Measurements from ENCODE around the gene SLC4A7.
A peak's percentile ranks its signal among the peaks of the same experiment; 100 is the strongest.

Gene SLC4A7

DNA sequence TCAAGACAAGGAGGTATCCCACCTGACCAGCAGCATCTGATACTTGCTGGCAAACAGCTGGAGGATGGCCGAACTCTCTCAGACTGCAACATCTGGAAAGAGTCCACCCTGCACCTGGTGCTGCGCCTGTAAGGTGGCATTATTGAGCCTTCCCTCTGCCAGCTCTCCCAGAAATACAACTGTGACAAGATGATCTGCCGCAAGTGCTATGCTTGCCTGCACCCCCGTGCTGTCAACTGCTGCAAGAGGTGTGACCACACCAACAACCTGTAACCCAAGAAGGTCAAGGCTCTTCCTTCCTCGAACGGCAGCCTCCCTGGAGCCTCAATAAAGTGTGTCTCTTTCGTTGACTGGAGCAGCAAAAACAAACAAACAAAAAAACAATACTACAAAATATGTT lies 2.2 kb upstream of the SLC4A7 start:
- H3K9me3 ChIP-seq (ENCODE audit: control insufficient read depth, insufficient read depth, low read length) = no peaks in the 10 kb centered on the region
- H3K27me3 ChIP-seq (ENCODE audit: control insufficient read depth, low read length) = no peaks in the 10 kb centered on the region
- peaks cover 29% of the 10 kb centered on the region for H3K79me2 ChIP-seq (ENCODE audit: control insufficient read depth, low read length)
- H3K4me1 ChIP-seq (ENCODE audit: control insufficient read depth, low read length) = peaks cover 25% of the 10 kb centered on the region
- H3K4me3 ChIP-seq (ENCODE audit: low read length) = no peak overlapping the region
- no peaks in the 10 kb centered on the region for H3F3A ChIP-seq (ENCODE audit: control insufficient read depth, insufficient read depth)
- no peak overlapping the region for H3K4me2 ChIP-seq (ENCODE audit: low read length)
- H3K36me3 ChIP-seq (ENCODE audit: control insufficient read depth, low read length) = peaks cover 17% of the 10 kb centered on the region
- no peaks in the 10 kb centered on the region for H3K9me2 ChIP-seq (replicated peaks; ENCODE audit: control insufficient read depth, low read length)
- H3K27ac ChIP-seq (ENCODE audit: low read depth, low read length) = no peak overlapping the region
- no peaks in the 10 kb centered on the region for H4K20me1 ChIP-seq (ENCODE audit: control insufficient read depth, insufficient read depth, low read depth, low read length)
- no peak for TF ChIP-seq EZH2phosphoT487 (IDR thresholded peaks at IDR 0.05; ENCODE audit: borderline replicate concordance, low read length)
- TF ChIP-seq CTCF (IDR thresholded peaks at IDR 0.05; ENCODE audit: low read depth, low read length, poor library complexity, severe bottlenecking) = no peak

GRCh38 chr3:27485866-27486265 lies 1.7 kb upstream of the SLC4A7 start:
- Histone ChIP-seq H3K27me3 (ENCODE audit: control insufficient read depth, low read length) (no peaks in the 10 kb centered on the region), H3K4me1 (ENCODE audit: control insufficient read depth, low read length) (peaks cover 30% of the 10 kb centered on the region), H3F3A (ENCODE audit: control insufficient read depth, insufficient read depth) (no peaks in the 10 kb centered on the region), H3K36me3 (ENCODE audit: control insufficient read depth, low read length) (peaks cover 22% of the 10 kb centered on the region), H3K79me2 (ENCODE audit: control insufficient read depth, low read length) (peaks cover 34% of the 10 kb centered on the region), H3K4me3 (ENCODE audit: low read length) (no peak overlapping the region), H3K27ac (ENCODE audit: low read depth, low read length) (no peak overlapping the region), H4K20me1 (ENCODE audit: control insufficient read depth, insufficient read depth, low read depth, low read length) (no peaks in the 10 kb centered on the region), H3K9me2 (replicated peaks; ENCODE audit: control insufficient read depth, low read length) (no peaks in the 10 kb centered on the region), H3K9me3 (ENCODE audit: control insufficient read depth, insufficient read depth, low read length) (no peaks in the 10 kb centered on the region), H3K4me2 (ENCODE audit: low read length) (no peak overlapping the region)
- no peak for TF ChIP-seq CTCF (IDR thresholded peaks at IDR 0.05; ENCODE audit: low read depth, low read length, poor library complexity, severe bottlenecking)
- TF ChIP-seq EZH2phosphoT487 (IDR thresholded peaks at IDR 0.05; ENCODE audit: borderline replicate concordance, low read length) = no peak

GRCh38 chr3:27483117-27484014 lies 818 bp downstream of the SLC4A7 start:
- Histone ChIP-seq H3K4me3 (ENCODE audit: low read length) (peak overlapping the region; percentile 94), H3K4me2 (ENCODE audit: low read length) (peak overlapping the region; percentile 72), H3K9me3 (ENCODE audit: control insufficient read depth, insufficient read depth, low read length) (no peaks in the 10 kb centered on the region), H3K79me2 (ENCODE audit: control insufficient read depth, low read length) (peaks cover 59% of the 10 kb centered on the region), H3K9me2 (replicated peaks; ENCODE audit: control insufficient read depth, low read length) (no peaks in the 10 kb centered on the region), H3K4me1 (ENCODE audit: control insufficient read depth, low read length) (peaks cover 48% of the 10 kb centered on the region), H3K27me3 (ENCODE audit: control insufficient read depth, low read length) (no peaks in the 10 kb centered on the region), H3F3A (ENCODE audit: control insufficient read depth, insufficient read depth) (no peaks in the 10 kb centered on the region), H4K20me1 (ENCODE audit: control insufficient read depth, insufficient read depth, low read depth, low read length) (peaks cover 4% of the 10 kb centered on the region; the same call in 1 of the 2 replicates), H3K27ac (ENCODE audit: low read depth, low read length) (peak overlapping the region; percentile 80), H3K36me3 (ENCODE audit: control insufficient read depth, low read length) (peaks cover 43% of the 10 kb centered on the region)
- TF ChIP-seq EZH2phosphoT487 (IDR thresholded peaks at IDR 0.05; ENCODE audit: borderline replicate concordance, low read length) = no peak
- TF ChIP-seq CTCF (IDR thresholded peaks at IDR 0.05; ENCODE audit: low read depth, low read length, poor library complexity, severe bottlenecking) = no peak

Data from DOHH2 (cell line).